Measurements from ENCODE around the gene MTHFR.
"Not testable (repeated sequence)": the region's sequence is repeated elsewhere in the genome, so short reads cannot be mapped to it uniquely, and the experiment has no call there.

Gene MTHFR

DNA sequence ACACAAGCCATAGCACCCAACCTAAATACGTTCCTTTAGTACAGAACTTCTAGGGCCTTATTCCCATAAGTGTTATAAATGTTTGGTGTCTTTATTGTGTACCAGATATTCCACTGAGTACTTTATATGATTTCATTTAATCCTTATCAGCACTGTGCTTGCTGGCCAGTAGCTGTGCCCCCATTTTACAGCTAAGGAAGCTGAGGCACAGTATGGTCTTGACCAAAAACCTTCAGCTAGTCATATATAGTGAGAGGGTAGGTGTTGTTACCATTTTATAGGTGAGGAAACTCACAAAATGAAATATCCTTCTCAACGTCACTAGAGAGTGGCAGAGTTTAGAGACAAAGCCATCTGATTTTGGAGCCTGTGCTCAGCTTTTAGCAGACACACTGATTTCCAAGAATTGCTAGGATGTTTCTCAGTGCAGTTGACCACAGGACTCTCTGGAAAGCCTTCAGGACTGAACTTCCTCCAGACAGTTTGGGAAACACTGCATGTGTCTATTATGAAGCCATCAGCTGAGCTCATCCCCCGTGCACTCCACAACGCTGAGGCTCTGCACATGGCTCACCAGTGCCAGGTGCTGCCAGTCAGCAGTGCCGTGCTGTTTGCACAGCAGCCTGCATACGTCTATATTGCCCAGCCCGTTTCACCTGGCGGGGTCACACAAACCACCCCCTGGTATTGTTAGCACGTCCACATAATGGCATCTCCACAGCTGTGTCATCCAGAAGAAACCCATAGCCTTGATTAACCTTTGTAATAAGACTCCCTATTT, 26.4 kb upstream of the MTHFR start:
- no peak for DNase-seq

DNA sequence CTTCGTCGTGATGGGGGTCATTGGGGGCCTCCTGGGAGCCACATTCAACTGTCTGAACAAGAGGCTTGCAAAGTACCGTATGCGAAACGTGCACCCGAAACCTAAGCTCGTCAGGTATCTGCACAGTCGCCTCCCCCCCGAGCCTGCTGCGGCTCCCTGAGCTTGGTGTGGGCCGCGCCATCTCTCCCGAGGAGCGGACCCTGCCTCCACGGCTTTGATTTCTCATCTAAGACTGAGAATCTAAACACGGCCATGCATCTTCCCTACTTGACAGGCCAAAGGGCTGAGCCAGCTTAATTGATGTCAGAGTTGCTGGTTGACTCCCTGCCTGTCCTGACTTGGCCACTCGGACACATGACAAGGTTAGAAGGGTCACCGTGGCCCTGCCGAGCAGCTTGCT, 22.7 kb upstream of the MTHFR start:
- no peak for DNase-seq

DNA sequence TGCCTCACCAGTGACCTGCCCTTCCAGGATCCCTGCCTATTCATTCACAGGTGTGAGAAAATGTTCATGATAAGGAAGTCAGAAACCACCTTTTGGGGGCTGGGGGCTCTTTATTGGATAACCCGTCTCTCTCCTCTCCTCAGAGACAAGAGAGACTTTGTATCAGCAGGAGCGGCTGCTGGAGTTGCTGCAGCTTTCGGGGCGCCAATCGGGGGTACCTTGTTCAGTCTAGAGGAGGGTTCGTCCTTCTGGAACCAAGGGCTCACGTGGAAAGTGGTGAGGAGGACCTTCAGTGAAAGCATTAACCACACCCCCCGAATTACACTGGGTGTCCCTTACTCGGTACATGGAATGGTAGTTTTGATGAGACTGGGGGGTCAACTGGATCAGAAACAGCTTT, 21.2 kb upstream of the MTHFR start:
- no peak for DNase-seq

DNA sequence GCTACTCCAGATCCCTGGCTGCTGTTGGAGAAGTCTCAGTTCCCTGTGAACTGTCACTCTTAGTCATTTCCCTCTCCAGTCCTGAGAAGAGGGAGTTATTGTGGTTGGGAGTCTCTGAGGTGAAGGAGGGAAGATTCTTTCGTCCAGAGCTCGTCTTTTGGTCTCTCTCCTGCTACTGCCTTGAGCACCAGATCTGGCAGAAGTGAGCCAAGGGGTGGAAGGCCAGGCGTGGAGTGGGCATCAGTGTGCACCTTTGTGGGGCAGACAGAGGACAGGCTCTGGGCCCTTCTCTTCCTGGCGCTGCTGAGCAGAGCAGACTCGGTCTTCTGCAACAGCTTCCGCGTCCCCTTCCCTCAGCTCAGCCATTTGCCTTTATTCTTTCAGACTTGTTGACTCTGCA, 19.4 kb upstream of the MTHFR start:
- no peak for DNase-seq

DNA sequence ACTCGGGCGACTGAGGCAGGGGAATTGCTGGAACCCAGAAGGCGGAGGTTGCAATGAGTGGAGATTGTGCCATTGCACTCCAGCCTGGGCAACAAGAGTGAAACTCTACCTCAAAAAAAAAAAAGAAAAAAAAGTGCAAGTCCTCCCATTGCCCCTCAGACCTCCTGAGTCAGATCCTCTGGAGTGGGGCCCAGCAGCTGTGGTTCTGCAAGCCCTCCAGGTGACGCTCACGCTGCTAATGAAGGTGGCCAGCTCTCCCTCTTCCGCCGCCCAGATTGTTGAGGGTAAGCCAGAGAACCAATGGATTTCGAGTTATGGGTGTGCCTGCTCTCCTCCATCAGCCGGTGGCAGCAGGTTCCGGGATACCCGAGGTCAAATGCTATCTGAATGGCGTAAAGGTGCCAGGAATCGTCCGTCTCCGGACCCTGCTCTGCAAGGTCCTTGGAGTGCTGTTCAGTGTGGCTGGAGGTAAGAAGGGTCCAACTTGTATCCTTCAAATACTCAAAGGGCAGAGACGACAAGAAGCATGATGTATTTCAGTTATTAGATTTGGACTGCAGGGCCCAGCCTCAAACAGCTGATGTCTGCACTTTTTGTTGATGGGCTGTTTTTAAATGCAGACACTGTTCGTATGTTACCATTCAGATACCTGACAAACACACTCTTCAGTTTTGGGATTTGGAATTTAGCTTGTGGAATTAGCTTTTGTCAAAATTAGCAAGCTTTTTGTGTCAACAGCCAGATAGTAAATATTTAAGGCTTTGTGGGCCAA, 17.8 kb upstream of the MTHFR start:
- DNase-seq, result no peak

DNA sequence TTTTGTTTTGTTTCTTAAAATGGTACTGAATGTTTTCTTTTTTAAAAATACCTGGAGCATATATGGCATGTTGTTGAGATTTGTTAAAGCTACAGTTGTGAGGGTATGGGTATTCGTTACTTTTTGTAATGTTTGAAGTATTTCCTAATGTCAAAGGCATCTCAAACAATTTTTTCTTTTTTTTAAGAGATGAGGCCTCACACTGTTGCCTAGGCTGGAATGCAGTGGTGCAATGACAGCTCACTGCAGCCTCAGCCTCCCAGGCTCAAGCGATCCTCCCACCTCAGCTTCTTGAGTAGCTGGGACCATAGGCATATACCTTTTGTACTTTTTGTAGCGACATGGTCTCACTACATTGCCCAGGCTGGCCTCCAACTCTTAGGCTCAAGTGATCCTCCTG, 16.3 kb upstream of the MTHFR start:
- DNase-seq, result no peak

DNA sequence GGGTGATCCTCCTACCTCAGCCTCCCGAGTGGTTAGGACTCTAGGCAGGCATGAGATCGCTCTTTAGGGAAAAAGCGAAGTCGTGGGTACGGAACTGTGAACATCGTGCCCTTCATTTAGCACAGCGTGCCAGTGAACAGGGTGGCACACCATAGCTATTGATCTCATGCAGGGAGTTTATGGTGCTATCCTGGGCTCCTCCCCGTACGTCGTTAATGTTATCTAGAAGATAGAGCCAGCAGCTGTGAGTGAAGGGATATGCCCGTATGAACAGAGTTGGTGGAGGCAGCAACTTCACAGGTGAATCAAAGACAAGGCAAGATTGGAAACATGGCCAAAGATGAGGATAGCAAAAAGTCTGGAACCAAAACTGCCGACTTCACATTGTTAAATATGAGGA, 11.4 kb upstream of the MTHFR start:
- no peak for DNase-seq

DNA sequence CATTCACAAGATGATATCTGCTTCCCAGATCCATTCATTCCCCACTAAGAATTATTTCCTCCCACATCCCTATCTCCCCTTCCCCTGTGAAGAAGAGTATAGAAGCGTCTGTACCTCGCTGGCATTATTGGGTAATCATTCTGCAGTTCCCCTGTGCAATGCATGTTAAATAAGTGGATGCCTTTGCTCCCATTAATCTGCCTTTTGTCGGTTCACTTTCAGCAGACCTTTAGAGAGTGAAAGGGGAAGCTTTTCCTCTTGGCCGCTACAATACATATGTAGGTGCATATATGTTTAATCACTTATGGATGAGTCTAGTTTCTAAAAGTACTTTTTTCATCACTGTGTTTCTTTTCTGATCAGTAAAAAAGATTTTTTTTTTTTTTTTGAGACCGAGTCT, 7.3 kb upstream of the MTHFR start:
- DNase-seq, result no peak

DNA sequence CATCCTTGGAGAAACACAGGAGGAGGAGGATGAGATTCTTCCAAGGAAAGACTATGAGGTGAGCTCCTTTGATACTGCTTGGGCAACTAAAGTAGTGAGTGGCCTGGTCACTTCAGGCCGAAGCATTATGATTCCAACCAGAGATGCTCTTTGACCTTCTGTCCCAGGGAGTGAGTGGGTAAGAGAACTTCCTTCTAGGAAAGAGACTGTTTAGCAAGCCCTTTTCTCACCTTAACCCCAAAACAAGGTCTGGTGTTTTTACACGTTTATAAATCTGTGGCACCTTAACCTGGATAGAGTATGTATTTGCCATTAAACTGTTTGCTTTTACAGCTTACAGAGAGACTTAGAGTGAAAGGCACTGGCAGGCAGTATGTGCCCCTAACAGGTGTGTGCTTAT, 1.4 kb upstream of the MTHFR start:
- DNase-seq, result no peak

DNA sequence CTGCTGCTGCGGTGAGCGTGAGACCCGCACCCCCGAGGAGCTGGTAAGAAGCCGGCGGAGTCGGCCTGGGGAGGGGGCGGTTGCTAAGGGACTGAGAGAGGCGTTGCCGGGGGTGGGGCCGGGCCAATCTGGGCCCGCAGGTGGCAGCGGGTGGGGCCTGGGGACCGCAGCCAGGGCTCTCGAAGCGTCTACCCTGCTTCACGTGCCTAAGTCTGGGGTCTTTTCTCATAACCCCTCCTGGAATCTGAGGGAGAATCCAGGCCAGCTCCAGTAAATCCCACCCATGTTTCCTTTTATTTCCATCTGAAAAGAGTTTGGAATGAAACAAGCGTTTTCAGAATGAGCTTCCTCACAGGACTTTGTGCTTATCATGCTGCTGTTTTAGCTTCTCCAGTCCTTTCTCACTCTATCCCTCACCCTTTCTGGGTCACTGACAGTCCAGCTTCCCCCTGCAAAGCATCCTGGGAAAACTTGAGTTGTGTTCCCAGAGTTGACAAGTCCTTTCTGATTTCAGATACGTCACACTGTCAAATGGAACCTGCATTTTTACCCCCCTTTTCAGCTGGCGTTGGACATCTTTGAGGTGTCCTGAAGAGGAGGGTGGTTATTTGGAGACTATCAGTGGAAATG, 658 bp upstream of the MTHFR start:
- no peak for DNase-seq

DNA sequence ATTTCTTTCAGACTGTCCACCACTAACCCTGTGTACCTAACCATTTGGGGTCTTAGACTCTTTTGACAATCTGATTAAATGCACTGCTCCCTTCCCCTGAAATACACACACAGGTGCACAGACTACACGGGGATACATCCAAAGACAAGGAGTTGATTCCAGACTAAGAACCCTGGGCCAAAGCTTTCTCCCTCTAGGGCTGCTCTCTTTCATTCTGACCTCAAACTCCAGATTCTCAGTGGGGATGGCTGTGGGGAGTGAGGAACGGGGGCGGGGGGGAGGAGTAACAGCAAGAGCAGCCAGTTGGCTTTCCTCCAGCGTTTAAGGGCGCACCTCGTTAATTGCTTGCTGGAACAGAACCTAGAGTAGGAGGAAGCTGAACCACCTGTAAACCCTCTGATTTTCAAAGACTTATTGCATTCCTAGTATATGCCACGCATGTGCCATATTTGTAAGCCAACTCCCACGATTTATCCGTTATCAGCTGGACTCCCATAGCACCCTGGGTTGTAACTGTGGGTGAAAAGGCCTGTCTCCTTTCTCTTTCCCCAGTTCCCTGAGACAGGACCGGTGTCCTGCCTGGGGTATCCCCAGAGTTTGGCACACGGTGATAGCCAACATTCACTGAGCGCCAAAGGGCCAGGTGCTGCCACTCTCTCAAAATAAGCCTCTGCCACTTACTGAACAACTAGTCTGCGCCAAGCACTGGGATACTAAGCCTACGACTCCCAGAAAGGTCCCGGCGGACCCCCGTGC, 920 bp downstream of the MTHFR start:
- peak; percentile 40 for DNase-seq

DNA sequence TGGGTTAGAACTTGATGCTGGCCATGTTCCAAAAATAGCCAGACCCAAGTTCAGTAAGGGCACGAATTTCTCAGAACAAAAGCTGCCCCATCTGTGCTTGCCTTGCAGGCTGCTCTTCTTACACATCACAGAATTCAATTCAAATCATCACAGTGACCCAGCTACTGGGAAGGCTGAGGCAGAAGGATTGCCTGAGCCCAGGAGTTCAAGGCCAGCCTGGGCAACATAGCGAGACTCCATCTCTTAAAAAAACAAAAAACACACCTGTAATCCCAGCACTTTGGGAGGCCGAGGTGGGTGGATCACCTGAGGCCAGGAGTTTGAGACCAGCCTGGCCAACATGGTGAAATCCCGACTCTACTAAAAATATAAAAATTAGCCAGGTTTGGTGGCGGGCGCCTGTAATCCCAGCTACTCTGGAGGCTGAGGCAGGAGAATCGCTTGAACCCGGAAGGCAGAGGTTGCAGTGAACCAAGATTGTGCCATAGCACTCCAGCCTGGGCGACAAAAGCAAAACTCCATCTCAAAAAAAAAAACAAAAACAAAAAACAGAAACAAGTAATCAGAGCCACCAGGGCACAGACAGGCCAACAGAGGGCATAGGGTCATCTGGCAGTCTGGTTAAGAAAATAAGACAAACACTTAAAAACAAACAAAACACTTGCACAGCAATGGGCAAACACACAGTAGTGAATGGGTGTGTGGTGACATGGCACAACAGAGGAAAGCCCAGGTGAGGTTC, 1.7 kb downstream of the MTHFR start:
- DNase-seq, result not testable (repeated sequence)

DNA sequence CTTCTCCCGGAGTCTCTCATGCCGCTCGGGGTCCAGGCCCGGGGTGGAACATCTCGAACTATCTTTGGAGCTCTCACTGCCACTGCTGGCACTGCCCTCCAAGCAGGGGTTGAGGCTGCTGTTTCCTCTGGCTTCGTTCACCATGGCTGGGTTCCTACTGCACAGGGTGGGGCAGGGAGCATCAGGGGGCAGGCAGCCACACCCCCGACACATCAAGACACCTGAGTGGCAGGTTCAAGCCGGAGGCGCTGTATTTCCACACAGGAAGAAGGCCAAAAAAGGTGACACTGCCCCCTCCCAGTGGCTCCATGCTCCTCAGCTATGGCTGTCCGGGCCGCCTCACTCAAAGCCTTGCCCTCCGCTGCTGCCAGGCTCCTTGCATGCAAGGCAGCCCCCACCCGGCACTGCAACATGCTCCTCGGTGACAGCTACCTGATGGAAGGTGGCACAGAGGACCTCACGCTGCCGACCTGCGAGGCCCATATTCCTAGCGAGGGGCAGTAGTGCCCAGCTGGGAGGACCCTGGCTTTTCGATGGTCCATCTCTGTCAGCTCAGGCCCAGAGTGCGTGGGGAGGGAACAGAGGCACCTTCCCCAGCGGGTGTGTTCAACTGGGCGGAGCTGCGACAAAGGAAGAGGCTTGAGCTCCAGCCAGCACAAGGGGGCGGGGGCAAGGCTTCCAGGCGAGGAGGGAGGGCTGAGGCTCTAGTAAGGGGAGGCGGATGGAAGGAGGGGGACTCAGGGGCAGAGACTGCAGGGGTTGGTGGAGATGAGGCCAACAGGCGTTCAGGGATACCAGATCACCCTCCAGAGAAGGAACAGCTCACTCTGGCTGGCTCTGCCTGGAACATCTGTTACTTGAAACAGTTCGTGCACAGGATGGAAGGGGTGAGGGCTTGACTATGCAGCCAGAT, 2.5 kb downstream of the MTHFR start:
- peak; percentile 86 for DNase-seq

DNA sequence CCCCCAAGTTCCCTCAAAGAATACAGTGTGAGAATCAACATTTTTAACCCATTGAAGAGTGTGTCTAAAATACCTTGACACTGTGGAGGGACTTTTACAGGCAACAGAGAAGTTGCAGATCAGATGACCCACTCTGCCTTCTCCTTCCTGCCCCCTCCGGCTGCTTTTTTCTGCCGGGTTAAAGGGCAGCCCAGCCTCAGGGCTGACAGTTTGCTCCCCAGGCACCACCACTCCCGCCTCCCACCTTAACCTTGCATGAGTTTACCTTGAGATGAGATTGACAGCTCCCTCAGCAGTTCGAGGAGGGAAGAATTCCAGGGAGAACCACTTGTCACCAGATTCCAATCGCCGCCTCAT, 3.2 kb downstream of the MTHFR start:
- DNase-seq, result peak; percentile 8

DNA sequence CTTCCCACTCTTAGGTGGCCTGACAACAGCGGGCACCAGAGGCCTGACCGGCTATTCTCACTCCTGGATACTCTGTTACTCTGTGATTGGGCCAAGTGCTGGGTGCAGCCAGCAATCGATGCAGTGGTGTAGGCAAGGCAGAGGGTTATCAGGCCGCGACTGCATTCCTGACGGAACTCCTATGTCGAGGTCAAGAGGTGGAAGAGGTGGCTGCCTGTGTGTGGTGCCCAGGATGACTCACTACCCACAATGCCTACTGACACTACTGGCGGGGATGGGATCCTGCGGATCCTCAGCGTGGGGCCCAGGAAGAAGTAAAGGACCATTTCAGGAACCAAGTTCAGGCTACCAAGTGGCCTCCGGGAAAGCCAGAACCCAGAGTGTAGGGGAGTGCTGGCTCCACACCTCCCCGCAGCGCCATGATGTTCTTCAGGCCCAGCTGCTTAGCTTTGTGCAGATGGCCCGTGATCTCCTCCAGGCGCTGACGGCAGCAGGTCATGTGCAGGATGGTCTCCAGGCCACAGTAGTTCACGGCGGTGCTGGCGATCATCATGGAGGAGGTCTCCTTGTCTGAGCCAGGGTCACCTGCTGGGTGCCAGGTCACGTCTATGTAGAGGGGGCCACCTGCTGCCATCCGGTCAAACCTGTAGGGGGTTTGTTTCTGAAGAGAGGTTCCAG, 4.9 kb downstream of the MTHFR start:
- DNase-seq, result no peak

DNA sequence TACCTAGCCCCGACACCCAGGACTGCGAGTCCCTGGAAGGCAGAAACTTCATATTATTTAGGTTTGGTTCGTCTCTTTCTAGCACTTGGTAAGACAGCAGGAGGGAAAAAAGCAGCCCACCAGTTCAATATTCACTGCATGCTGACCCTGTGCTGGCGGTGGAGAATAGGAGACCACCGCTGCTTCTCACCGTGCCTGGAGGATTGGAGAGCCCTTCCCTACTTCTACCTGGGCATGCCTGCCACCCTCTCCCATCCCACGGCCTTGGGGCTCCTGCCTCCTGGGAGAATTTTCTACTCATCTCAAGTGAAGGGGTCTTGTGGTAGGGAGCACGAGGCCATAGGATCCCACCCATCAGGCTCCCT, 5.4 kb downstream of the MTHFR start:
- DNase-seq, result no peak

DNA sequence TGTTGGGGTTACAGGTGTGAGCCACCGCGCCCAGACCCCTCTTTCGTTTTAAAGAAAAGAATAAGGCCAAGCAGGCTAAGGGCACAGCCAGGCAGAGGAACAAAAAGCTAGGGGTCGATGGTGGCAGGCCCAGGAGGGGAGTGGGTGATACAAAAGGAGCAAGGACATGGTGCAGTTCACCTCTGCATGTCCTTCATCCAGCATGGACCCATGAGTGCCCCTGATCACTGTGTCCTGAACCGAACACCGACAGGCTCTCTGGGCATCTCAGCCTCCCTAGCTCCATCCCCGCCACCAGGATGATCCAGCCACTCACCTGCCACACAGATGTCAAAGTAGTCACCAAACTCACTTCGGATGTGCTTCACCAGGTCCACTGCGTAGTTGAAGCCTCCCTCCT, 5.9 kb downstream of the MTHFR start:
- no peak for DNase-seq

DNA sequence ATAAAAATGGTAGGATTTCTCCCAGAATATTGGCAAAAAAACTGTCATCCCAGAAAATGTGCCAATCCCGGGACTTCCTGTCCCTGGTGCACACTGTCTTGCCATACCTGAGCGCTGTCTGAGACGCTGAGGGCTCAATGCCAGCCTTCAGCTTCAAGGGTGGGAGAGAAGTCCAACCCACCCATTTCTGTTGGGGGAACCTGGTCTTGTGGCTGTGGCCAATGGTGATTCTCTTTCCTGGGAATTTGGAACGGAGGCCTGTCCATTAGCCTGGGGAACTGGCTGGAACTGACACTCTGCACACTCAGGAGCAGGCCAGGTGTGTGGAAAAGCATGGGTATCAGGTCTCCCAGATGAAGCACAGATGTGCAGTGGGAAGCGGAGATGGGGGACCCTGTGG, 6.7 kb downstream of the MTHFR start:
- DNase-seq, result no peak

DNA sequence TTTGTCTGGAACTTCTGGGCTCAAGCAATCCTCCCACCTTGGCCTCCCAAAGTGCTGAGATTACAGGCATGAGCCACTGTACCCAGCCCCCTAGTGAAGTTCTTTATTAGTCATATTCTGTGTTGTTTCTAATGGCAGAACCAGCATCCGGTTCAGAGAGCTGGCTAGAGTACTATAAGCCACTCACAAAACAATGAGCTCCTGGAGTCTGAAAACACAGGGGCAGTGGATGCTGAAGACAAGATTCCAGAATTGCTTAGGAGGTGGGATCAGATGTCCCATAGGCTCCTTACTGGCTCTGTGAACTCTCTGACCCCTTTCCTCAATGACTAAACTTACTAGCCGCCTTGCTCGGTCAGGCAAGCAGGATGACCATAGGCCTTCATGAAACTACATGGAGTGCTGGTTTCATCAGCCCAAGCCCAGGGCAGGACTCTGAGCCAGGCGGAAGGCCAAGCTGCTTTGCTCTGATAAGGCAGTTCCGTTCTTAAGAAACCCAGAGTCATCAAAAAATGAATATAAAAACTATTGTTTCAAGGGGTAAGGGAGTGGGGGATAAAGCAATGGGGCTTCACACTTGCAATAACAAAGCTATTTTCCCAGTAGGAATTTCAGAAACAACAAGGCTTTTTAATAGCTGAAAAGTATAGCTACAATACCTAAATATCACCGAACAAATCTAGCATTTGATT, 8.1 kb downstream of the MTHFR start:
- DNase-seq, result peak; percentile 84

DNA sequence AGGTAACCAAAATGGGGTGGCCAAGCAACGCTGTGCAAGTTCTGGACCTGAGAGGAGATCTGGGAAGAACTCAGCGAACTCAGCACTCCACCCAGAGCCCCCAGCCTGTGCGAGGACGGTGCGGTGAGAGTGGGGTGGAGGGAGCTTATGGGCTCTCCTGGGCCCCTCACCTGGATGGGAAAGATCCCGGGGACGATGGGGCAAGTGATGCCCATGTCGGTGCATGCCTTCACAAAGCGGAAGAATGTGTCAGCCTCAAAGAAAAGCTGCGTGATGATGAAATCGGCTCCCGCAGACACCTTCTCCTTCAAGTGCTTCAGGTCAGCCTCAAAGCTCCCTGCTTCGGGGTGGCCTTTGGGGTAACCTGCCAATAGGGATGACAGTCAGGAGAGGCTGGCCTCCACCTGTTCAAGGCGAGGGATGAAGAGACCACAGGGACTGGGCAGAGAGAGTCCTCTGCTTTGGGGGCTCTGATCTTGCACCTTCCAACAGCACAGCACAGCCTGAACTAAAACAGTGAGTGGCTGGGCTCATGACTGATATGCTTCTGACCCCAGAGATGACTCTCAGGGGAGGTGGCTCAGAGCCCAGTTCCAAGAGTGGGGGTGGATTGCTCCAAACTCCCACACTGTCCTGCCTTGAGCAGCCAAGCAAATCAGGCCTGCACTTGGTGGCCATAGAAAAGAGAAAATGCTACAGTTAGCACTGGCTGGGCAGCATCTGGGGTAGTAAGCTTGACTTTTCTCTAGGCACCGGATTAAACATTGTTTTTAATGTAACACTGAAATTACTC, 9.5 kb downstream of the MTHFR start:
- DNase-seq, result peak; percentile 82

Measured in kidney glomerular epithelial cell (primary cell).